PFSK-1 (cell line): ENCODE results near the gene GRIK3.

Experiments used
- SIN3A ChIP-seq: IDR thresholded peaks from 2 replicates; pipeline ENCODE4 v1.6.1; 2012; ENCODE audit warnings: mild to moderate bottlenecking, low read length, moderate library complexity, borderline replicate concordance; ENCODE audit not compliant: insufficient read depth
- TAF1 ChIP-seq: IDR thresholded peaks from 2 replicates; pipeline ENCODE4 v1.6.1; 2012; ENCODE audit warnings: low read length, control low read depth, borderline replicate concordance; ENCODE audit not compliant: insufficient read depth
- TF ChIP-seq, protein P1 (sequence below), 2 experiments: IDR thresholded peaks; 2 replicates each; pipeline versions ENCODE4 v1.6.1 to v1.8.0; 2011 to 2012; ENCODE audit warnings: low read depth in 2 of 2, low read length in 2 of 2, control low read depth in 1 of 2, inconsistent platforms in 1 of 2, mild to moderate bottlenecking in 1 of 2, moderate library complexity in 1 of 2; ENCODE audit not compliant: insufficient read depth in 1 of 2

DNA sequence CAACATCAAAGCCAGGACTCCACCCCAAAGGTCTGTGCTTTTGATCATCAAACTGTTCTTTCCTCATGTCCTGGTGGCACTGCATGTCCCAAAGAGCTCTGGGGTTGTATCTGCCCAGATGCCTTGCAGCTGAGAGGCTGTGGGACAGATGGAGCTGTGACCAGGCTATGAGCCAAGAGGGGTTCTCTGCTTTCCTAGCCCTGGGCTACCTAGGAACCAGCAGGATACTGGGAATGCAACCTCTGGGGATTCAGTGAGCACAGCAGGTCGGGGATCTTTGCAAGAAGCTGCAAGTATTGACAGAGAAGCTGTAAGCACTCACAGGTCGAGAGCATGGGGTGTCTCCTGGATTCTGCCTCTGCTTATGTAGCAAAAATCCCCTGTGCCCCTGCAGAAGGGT, 186.6 kb downstream of the GRIK3 start:
- TF ChIP-seq, protein P1, sequence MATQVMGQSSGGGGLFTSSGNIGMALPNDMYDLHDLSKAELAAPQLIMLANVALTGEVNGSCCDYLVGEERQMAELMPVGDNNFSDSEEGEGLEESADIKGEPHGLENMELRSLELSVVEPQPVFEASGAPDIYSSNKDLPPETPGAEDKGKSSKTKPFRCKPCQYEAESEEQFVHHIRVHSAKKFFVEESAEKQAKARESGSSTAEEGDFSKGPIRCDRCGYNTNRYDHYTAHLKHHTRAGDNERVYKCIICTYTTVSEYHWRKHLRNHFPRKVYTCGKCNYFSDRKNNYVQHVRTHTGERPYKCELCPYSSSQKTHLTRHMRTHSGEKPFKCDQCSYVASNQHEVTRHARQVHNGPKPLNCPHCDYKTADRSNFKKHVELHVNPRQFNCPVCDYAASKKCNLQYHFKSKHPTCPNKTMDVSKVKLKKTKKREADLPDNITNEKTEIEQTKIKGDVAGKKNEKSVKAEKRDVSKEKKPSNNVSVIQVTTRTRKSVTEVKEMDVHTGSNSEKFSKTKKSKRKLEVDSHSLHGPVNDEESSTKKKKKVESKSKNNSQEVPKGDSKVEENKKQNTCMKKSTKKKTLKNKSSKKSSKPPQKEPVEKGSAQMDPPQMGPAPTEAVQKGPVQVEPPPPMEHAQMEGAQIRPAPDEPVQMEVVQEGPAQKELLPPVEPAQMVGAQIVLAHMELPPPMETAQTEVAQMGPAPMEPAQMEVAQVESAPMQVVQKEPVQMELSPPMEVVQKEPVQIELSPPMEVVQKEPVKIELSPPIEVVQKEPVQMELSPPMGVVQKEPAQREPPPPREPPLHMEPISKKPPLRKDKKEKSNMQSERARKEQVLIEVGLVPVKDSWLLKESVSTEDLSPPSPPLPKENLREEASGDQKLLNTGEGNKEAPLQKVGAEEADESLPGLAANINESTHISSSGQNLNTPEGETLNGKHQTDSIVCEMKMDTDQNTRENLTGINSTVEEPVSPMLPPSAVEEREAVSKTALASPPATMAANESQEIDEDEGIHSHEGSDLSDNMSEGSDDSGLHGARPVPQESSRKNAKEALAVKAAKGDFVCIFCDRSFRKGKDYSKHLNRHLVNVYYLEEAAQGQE (IDR thresholded peaks at IDR 0.05; ENCODE audit: insufficient read depth in 1 of 2, low read depth in 2 of 2, low read length in 2 of 2), result no peak
- TF ChIP-seq SIN3A, result no peak
- TF ChIP-seq TAF1, result no peak
